H1 (cell line): Measurements from ENCODE around the gene KLC4. TPM values are rescaled to one million over a fixed set of nuclear protein-coding genes. Genes with fewer than 3 reads are reported as not detected.

Experiments used
- ASH2L ChIP-seq: fragments of 200-600, 300-600 bp; sonication (generic); IDR thresholded peaks from one replicate; pipeline ENCODE4 v1.7.1; 2017; ENCODE audit warnings: low read length
- BCL11A ChIP-seq, 2 experiments: IDR thresholded peaks; one replicate each; pipeline ENCODE4 v1.6.1; 2011; ENCODE audit warnings: low read depth in 2 of 2, low read length in 2 of 2, mild to moderate bottlenecking in 2 of 2
- CBX5 ChIP-seq: fragments of 300-800, 300-1000 bp; sonication (generic); IDR thresholded peaks from 2 replicates; pipeline ENCODE4 v1.7.1; 2016; ENCODE audit warnings: antibody characterized with exemption, low read length, low read depth
- CEBPB ChIP-seq: IDR thresholded peaks from 2 replicates; pipeline ENCODE4 v1.6.1; 2012; ENCODE audit warnings: low read depth, low read length
- CHD1 ChIP-seq: IDR thresholded peaks from 2 replicates; pipeline ENCODE4 v1.6.1; 2012; ENCODE audit warnings: low read depth, low read length, improper control_type of control experiment
- CREB1 ChIP-seq: IDR thresholded peaks from 2 replicates; pipeline ENCODE4 v1.6.1; 2012; ENCODE audit warnings: inconsistent platforms
- EP300 ChIP-seq, 2 experiments: IDR thresholded peaks; 1 replicate in 1 of 2; 2 replicates in 1 of 2; pipeline ENCODE4 v1.6.1; 2011 to 2012; ENCODE audit warnings: low read depth in 2 of 2, low read length in 2 of 2, mild to moderate bottlenecking in 2 of 2, borderline replicate concordance in 1 of 2, inconsistent platforms in 1 of 2, moderate library complexity in 1 of 2
- FOSL1 ChIP-seq: IDR thresholded peaks from 2 replicates; pipeline ENCODE4 v1.6.1; 2011; ENCODE audit warnings: mild to moderate bottlenecking, low read depth, low read length, moderate library complexity; ENCODE audit not compliant: insufficient read depth
- GTF2F1 ChIP-seq: IDR thresholded peaks from 2 replicates; pipeline ENCODE4 v1.6.1; 2012; ENCODE audit warnings: low read depth, low read length, improper control_type of control experiment, borderline replicate concordance
- HDAC6 ChIP-seq: IDR thresholded peaks from one replicate; pipeline ENCODE4 v1.7.1; 2012; ENCODE audit warnings: low read depth, mild to moderate bottlenecking, inconsistent platforms, low read length, moderate library complexity
- JUN ChIP-seq: IDR thresholded peaks from 2 replicates; pipeline ENCODE4 v1.6.1; 2011; ENCODE audit warnings: low read depth, mild to moderate bottlenecking, improper control_type of control experiment, low read length
- KDM1A ChIP-seq: fragments of 200-600, 300-600 bp; sonication (generic); IDR thresholded peaks from 2 replicates; pipeline ENCODE4 v1.7.1; 2016; ENCODE audit warnings: mild to moderate bottlenecking, low read length, borderline replicate concordance
- KDM5A ChIP-seq: fragments of 200-600 bp; IDR thresholded peaks from 2 replicates; pipeline ENCODE4 v1.7.1; 2012; ENCODE audit warnings: mild to moderate bottlenecking, low read length, inconsistent platforms, mixed read lengths
- MAFK ChIP-seq: IDR thresholded peaks from 2 replicates; pipeline ENCODE4 v1.6.1; 2012; ENCODE audit warnings: low read depth, mild to moderate bottlenecking, improper control_type of control experiment, low read length
- POLR2AphosphoS5 ChIP-seq: IDR thresholded peaks from 2 replicates; pipeline ENCODE4 v1.6.1; 2011; ENCODE audit warnings: low read depth, low read length
- RAD21 ChIP-seq, 2 experiments: IDR thresholded peaks in 1 of 2; conservative IDR thresholded peaks in 1 of 2; 2 replicates each; pipeline ENCODE4 v1.6.1; 2011; ENCODE audit warnings: low read depth in 2 of 2, low read length in 2 of 2, improper control_type of control experiment in 1 of 2, inconsistent platforms in 1 of 2, mild to moderate bottlenecking in 1 of 2, moderate library complexity in 1 of 2
- RBBP5 ChIP-seq: IDR thresholded peaks from 2 replicates; pipeline ENCODE4 v1.7.1; 2012; ENCODE audit warnings: low read depth, mild to moderate bottlenecking, inconsistent platforms, low read length, moderate library complexity, borderline replicate concordance
- SAP30 ChIP-seq: fragments of 300-600 bp; sonication (generic); IDR thresholded peaks from 2 replicates; pipeline ENCODE4 v1.7.1; 2012; ENCODE audit warnings: low read length, moderate library complexity, mild to moderate bottlenecking, inconsistent platforms; ENCODE audit not compliant: insufficient read depth, insufficient replicate concordance
- SIRT6 ChIP-seq: IDR thresholded peaks from one replicate; pipeline ENCODE4 v1.7.1; 2012; ENCODE audit warnings: low read length, inconsistent platforms
- SP1 ChIP-seq: IDR thresholded peaks from 2 replicates; pipeline ENCODE4 v1.6.1; 2011; ENCODE audit warnings: low read depth, low read length
- SP2 ChIP-seq: IDR thresholded peaks from 2 replicates; pipeline ENCODE4 v1.6.1; 2012; ENCODE audit warnings: mild to moderate bottlenecking, low read length, inconsistent platforms
- polyA plus RNA-seq, 7 experiments: library from polyadenylated mRNA; depleted of rRNA in 3 of 7; stranded (reverse) in 5 of 7; unstranded in 2 of 7; fragments of >200 nt in 5 of 7; fragments of 200-250 nt in 2 of 7; gene quantifications; 1 replicate in 5 of 7; 2 replicates in 1 of 7; 4 replicates in 1 of 7; pipeline versions ENCODE4 v1.2.1 to v1.2.3, GENCODE V29; 2011 to 2013; ENCODE audit warnings: missing spikeins in 2 of 7, mixed read lengths in 2 of 7
- total RNA-seq: library from RNA; stranded (reverse); fragmentation: NEBNext Ultra II Directional; extraction: Animal tissue kit (Norgen Biotek cat#: 25700); gene quantifications from 2 replicates; pipeline ENCODE4 v1.2.1, GENCODE V29; 2021
- TF ChIP-seq, protein P1 (sequence below): IDR thresholded peaks from 2 replicates; pipeline ENCODE4 v1.6.1; 2011; ENCODE audit warnings: low read length, improper control_type of control experiment
- TF ChIP-seq, protein P2 (sequence below): IDR thresholded peaks from 2 replicates; pipeline ENCODE4 v1.6.1; 2012; ENCODE audit warnings: inconsistent platforms

Gene KLC4
- total and polyA plus RNA-seq, 2 of the 8 experiments (the other 6 are each of a cell fraction or from before 2014, with no cell fraction given), result 15.7 to 28.5 TPM

DNA sequence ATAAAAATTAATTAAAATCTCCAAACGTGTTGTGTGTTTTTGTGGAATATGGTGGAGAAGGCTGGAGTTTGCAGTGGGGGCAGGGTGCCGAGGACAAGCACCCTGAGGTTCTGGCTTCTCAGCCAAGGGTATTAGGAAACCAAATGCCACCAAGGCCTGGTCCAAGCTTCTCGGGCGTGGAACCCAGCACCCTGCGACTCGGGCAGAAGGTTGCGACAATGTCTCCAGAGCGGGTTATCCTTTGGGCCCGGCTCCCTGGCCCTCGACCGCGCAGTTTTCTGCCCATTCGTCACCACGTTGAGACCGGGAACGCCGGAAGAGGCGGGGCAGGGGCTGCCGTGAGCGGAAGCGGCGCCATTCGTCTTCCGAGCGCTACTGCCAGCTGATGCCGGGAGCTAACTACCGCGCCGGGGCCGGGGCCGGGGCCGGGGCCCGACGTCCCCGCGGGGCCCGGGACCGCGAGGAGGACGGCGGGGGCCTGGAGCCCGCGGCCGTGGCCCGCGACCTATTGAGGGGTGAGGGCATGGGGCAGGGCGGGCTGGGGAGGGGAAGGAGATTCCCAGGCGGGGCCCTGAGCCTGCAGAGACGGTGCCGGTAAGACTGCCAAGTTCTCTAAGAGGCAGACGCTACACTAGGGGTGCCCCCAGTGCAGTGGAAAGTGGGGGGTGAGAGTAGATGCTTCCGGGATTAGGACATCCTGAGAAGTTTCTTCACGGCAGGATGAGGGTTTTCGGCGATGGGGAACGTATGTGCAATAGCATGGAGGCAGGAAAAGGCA lies 38.0 kb upstream of the KLC4 start, which contains the start of gene RRP36 (continued):
- TF ChIP-seq CBX5 (no peak), KDM5A (no peak), MAFK (no peak), BCL11A (IDR thresholded peaks at IDR 0.05; ENCODE audit: low read depth in 2 of 2, low read length in 2 of 2) (no peak), GTF2F1 (no peak), KDM1A (no peak), FOSL1 (no peak), CREB1 (0 out of 2 replicates have a peak, but pooled peaks have one; percentile 53), CEBPB (no peak), EP300 (IDR thresholded peaks at IDR 0.05; ENCODE audit: borderline replicate concordance in 1 of 2, low read depth in 2 of 2, low read length in 2 of 2) (no peak), SP2 (no peak), SAP30 (no peak), RBBP5 (0 out of 2 replicates have a peak, but pooled peaks have one; percentile 33), POLR2AphosphoS5 (peak; percentile 16; the same call in 1 of the 2 replicates), RAD21 (IDR thresholded peaks at IDR 0.05 in 1 of 2, conservative IDR thresholded peaks at IDR 0.05 in 1 of 2; ENCODE audit: low read depth in 2 of 2, low read length in 2 of 2) (0 out of 4 replicates have a peak, but pooled peaks of 1 of the 2 experiments have one; percentile 1), JUN (no peak), SP1 (no peak), CHD1 (no peak), SIRT6 (no peak), ASH2L (peak; percentile 69), HDAC6 (no peak)
- TF ChIP-seq, protein P1, sequence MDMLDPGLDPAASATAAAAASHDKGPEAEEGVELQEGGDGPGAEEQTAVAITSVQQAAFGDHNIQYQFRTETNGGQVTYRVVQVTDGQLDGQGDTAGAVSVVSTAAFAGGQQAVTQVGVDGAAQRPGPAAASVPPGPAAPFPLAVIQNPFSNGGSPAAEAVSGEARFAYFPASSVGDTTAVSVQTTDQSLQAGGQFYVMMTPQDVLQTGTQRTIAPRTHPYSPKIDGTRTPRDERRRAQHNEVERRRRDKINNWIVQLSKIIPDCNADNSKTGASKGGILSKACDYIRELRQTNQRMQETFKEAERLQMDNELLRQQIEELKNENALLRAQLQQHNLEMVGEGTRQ, result no peak
- TF ChIP-seq, protein P2, sequence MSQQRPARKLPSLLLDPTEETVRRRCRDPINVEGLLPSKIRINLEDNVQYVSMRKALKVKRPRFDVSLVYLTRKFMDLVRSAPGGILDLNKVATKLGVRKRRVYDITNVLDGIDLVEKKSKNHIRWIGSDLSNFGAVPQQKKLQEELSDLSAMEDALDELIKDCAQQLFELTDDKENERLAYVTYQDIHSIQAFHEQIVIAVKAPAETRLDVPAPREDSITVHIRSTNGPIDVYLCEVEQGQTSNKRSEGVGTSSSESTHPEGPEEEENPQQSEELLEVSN, result no peak
